WTC11 (cell line): Measurements from ENCODE around the gene SORL1.

Source experiments
- ATF3 ChIP-seq: sonication (generic); formaldehyde crosslinking; conservative IDR thresholded peaks from 2 replicates; pipeline ENCODE4 v1.8.1; 2022; ENCODE audit warnings: mild to moderate bottlenecking, missing genetic modification reagents
- E2F1 ChIP-seq: sonication (generic); formaldehyde crosslinking; IDR thresholded peaks from 2 replicates; pipeline ENCODE4 v1.8.0; 2022; ENCODE audit warnings: mild to moderate bottlenecking, missing genetic modification reagents
- ESRRA ChIP-seq: sonication (generic); formaldehyde crosslinking; IDR thresholded peaks from 2 replicates; pipeline ENCODE4 v1.8.1; 2022; ENCODE audit warnings: mild to moderate bottlenecking, missing genetic modification reagents, borderline replicate concordance
- FOXJ3 ChIP-seq: sonication (generic); formaldehyde crosslinking; IDR thresholded peaks from 2 replicates; pipeline ENCODE4 v1.9.0; 2021; ENCODE audit warnings: missing genetic modification reagents, mild to moderate bottlenecking, borderline replicate concordance
- GABPB1 ChIP-seq: sonication (generic); formaldehyde crosslinking; IDR thresholded peaks from 2 replicates; pipeline ENCODE4 v1.8.1; 2023; ENCODE audit warnings: mild to moderate bottlenecking, missing genetic modification reagents
- SMAD4 ChIP-seq: sonication (generic); formaldehyde crosslinking; IDR thresholded peaks from 2 replicates; pipeline ENCODE4 v1.8.0; 2022; ENCODE audit warnings: mild to moderate bottlenecking, missing genetic modification reagents
- TCF7 ChIP-seq: sonication (generic); formaldehyde crosslinking; IDR thresholded peaks from 2 replicates; pipeline ENCODE4 v1.8.0; 2022; ENCODE audit warnings: mild to moderate bottlenecking, low read depth, missing genetic modification reagents, moderate library complexity
- ZBTB43 ChIP-seq: sonication (generic); formaldehyde crosslinking; IDR thresholded peaks from 2 replicates; pipeline ENCODE4 v1.8.1; 2023; ENCODE audit warnings: mild to moderate bottlenecking, missing genetic modification reagents
- TF ChIP-seq, protein P1 (sequence below): fragments of 200-600 bp; IDR thresholded peaks from 2 replicates; pipeline ENCODE4 v1.8.0; 2022; ENCODE audit warnings: antibody characterized with exemption
- TF ChIP-seq, protein P2 (sequence below): sonication (generic); formaldehyde crosslinking; IDR thresholded peaks from 2 replicates; pipeline ENCODE4 v1.8.1; 2023; ENCODE audit warnings: mild to moderate bottlenecking, missing genetic modification reagents, moderate library complexity

DNA sequence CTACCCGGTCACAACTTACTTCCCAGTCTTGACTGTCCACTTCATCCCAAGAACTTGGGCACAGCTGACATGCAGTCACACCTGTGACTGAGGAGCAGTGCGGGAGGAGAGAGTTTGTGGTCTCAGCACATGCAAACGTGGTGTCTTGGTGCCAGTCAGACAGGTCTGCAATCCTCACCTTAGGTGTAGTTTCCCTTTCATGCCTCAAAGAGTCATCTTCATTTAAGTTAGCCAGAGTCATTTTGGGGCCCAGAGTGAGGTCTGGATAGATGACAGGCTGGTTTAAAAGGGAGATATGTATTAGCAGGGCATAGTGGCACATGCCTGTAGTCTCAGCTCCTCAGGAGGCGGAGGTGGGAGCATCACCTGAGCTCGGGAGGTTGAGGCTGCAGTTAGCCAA lies 109.1 kb downstream of the SORL1 start:
- no peak for TF ChIP-seq FOXJ3
- TF ChIP-seq ATF3: no peak
- TF ChIP-seq, protein P1, sequence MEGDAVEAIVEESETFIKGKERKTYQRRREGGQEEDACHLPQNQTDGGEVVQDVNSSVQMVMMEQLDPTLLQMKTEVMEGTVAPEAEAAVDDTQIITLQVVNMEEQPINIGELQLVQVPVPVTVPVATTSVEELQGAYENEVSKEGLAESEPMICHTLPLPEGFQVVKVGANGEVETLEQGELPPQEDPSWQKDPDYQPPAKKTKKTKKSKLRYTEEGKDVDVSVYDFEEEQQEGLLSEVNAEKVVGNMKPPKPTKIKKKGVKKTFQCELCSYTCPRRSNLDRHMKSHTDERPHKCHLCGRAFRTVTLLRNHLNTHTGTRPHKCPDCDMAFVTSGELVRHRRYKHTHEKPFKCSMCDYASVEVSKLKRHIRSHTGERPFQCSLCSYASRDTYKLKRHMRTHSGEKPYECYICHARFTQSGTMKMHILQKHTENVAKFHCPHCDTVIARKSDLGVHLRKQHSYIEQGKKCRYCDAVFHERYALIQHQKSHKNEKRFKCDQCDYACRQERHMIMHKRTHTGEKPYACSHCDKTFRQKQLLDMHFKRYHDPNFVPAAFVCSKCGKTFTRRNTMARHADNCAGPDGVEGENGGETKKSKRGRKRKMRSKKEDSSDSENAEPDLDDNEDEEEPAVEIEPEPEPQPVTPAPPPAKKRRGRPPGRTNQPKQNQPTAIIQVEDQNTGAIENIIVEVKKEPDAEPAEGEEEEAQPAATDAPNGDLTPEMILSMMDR: no peak
- no peak for TF ChIP-seq E2F1 (CRISPR knock-in tag)
- TF ChIP-seq TCF7: no peak
- TF ChIP-seq GABPB1 (CRISPR knock-in tag): no peak
- TF ChIP-seq ESRRA (CRISPR knock-in tag): no peak
- TF ChIP-seq, protein P2, sequence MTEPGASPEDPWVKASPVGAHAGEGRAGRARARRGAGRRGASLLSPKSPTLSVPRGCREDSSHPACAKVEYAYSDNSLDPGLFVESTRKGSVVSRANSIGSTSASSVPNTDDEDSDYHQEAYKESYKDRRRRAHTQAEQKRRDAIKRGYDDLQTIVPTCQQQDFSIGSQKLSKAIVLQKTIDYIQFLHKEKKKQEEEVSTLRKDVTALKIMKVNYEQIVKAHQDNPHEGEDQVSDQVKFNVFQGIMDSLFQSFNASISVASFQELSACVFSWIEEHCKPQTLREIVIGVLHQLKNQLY: no peak
- no peak for TF ChIP-seq SMAD4 (CRISPR knock-in tag)
- no peak for TF ChIP-seq ZBTB43
